ENCODE data around the gene NUP98.

DNA sequence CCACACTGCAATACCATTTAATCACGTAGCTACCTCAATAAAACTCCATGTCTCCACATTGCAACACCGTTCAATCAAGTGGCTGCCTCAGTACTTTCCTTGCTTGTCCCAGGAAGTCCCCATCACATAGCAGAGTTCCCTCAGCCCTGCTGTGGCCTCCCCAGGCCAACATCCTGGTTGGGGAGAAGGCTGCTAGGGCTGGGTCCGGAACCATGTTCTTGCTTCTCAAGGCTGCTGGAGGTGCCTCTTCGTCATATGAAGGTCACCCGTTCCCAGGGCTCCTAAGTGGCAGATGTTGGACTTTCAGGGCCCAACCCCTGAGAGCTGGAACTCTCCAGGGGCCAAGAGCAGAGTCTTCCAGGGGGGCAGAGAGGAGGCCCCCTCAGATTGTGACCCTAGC, 158.8 kb downstream of the NUP98 start:
- TF ChIP-seq, protein P1, sequence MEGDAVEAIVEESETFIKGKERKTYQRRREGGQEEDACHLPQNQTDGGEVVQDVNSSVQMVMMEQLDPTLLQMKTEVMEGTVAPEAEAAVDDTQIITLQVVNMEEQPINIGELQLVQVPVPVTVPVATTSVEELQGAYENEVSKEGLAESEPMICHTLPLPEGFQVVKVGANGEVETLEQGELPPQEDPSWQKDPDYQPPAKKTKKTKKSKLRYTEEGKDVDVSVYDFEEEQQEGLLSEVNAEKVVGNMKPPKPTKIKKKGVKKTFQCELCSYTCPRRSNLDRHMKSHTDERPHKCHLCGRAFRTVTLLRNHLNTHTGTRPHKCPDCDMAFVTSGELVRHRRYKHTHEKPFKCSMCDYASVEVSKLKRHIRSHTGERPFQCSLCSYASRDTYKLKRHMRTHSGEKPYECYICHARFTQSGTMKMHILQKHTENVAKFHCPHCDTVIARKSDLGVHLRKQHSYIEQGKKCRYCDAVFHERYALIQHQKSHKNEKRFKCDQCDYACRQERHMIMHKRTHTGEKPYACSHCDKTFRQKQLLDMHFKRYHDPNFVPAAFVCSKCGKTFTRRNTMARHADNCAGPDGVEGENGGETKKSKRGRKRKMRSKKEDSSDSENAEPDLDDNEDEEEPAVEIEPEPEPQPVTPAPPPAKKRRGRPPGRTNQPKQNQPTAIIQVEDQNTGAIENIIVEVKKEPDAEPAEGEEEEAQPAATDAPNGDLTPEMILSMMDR (conservative IDR thresholded peaks at IDR 0.05; ENCODE audit: low read length): no peak
- no peak for TF ChIP-seq EZH2phosphoT487 (IDR thresholded peaks at IDR 0.05; ENCODE audit: borderline replicate concordance)
